ENCODE measurements around the gene HDGFL3.
"Not testable (repeated sequence)": the region's sequence is repeated elsewhere in the genome, so short reads cannot be mapped to it uniquely, and the experiment has no call there.

HDGFL3 gene

DNA sequence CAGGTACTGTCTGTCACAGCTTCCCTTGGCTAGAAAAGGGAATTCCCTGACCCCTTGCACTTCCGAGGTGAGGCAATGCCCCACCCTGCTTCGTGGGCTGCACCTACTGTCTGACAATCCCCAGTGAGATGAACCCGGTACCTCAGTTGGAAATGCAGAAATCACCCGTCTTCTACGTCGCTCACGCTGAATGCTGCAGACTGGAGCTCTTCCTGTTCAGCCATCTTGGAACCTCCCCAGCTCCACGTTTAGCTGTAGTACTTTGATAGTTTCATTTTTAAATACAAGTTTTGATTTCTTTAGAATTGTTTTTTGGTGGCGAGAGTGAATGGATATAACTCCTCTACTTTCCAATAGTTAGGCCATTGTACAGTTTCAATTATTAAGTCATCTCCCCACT is 17.8 kb upstream of the HDGFL3 start:
- peaks cover 4% of the 10 kb centered on the region; the same call in 1 of the 2 replicates for H3F3A ChIP-seq (ENCODE audit: control insufficient read depth, insufficient read depth)
- H3K4me1 ChIP-seq (ENCODE audit: control insufficient read depth, low read length) = no peaks in the 10 kb centered on the region
- no peak for TF ChIP-seq EZH2phosphoT487 (IDR thresholded peaks at IDR 0.05; ENCODE audit: borderline replicate concordance, low read length)
- TF ChIP-seq, protein P1, sequence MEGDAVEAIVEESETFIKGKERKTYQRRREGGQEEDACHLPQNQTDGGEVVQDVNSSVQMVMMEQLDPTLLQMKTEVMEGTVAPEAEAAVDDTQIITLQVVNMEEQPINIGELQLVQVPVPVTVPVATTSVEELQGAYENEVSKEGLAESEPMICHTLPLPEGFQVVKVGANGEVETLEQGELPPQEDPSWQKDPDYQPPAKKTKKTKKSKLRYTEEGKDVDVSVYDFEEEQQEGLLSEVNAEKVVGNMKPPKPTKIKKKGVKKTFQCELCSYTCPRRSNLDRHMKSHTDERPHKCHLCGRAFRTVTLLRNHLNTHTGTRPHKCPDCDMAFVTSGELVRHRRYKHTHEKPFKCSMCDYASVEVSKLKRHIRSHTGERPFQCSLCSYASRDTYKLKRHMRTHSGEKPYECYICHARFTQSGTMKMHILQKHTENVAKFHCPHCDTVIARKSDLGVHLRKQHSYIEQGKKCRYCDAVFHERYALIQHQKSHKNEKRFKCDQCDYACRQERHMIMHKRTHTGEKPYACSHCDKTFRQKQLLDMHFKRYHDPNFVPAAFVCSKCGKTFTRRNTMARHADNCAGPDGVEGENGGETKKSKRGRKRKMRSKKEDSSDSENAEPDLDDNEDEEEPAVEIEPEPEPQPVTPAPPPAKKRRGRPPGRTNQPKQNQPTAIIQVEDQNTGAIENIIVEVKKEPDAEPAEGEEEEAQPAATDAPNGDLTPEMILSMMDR (IDR thresholded peaks at IDR 0.05; ENCODE audit: low read depth, low read length, poor library complexity, severe bottlenecking) = no peak
- no peaks in the 10 kb centered on the region for H3K9me2 ChIP-seq (replicated peaks; ENCODE audit: control insufficient read depth, low read length)
- no peaks in the 10 kb centered on the region for H3K79me2 ChIP-seq (ENCODE audit: control insufficient read depth, low read length)
- H4K20me1 ChIP-seq (ENCODE audit: control insufficient read depth, insufficient read depth, low read depth, low read length) = no peaks in the 10 kb centered on the region
- no peaks in the 10 kb centered on the region for H3K27me3 ChIP-seq (ENCODE audit: control insufficient read depth, low read length)
- no peaks in the 10 kb centered on the region for H3K9me3 ChIP-seq (ENCODE audit: control insufficient read depth, insufficient read depth, low read length)
- H3K4me2 ChIP-seq (ENCODE audit: low read length) = no peak overlapping the region
- H3K4me3 ChIP-seq (ENCODE audit: low read length) = no peak overlapping the region
- H3K36me3 ChIP-seq (ENCODE audit: control insufficient read depth, low read length) = no peaks in the 10 kb centered on the region
- no peak overlapping the region for H3K27ac ChIP-seq (ENCODE audit: low read depth, low read length)

DNA sequence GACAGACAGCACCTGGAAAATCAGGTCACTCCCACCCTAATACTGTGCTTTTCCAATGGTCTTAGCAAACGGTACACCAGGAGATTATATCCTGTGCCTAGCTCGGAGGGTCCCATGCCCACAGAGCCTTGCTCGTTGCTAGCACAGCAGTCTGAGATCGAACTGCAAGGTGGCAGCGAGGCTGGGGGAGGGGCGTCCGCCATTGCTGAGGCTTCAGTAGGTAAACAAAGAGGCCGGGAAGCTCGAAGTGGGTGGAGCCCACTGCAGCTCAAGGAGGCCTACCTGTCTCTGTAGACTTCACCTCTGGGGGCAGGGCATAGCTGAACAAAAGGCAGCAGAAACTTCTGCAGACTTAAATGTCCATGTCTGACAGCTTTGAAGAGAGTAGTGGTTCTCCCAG is 14.2 kb upstream of the HDGFL3 start:
- not testable (repeated sequence) for H3K36me3 ChIP-seq (ENCODE audit: control insufficient read depth, low read length); H4K20me1 ChIP-seq (ENCODE audit: control insufficient read depth, insufficient read depth, low read depth, low read length); H3K9me2 ChIP-seq (replicated peaks; ENCODE audit: control insufficient read depth, low read length); H3F3A ChIP-seq (ENCODE audit: control insufficient read depth, insufficient read depth); H3K27ac ChIP-seq (ENCODE audit: low read depth, low read length); H3K79me2 ChIP-seq (ENCODE audit: control insufficient read depth, low read length); H3K4me2 ChIP-seq (ENCODE audit: low read length); H3K27me3 ChIP-seq (ENCODE audit: control insufficient read depth, low read length); H3K4me3 ChIP-seq (ENCODE audit: low read length); H3K9me3 ChIP-seq (ENCODE audit: control insufficient read depth, insufficient read depth, low read length); H3K4me1 ChIP-seq (ENCODE audit: control insufficient read depth, low read length)

DNA sequence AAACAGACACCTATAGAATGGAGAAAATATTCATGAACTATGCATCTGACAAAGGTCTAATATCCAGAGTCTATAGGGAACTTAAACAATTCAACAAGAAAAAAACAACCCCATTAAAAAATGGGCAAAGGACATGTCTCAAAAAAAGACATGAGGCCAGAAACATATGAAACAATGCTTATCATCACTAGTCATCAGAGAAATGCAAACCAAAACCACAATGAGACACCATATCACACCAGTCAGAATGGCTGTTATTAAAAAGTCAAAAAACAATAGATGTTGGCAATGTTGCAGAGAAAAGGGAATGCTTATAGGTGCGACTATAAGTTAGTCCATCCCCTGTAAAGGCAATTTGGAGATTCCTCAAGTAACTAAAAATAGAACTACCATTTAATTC is 11.4 kb upstream of the HDGFL3 start:
- H3K4me1 ChIP-seq (ENCODE audit: control insufficient read depth, low read length) = no peaks in the 10 kb centered on the region
- H3K36me3 ChIP-seq (ENCODE audit: control insufficient read depth, low read length) = no peaks in the 10 kb centered on the region
- TF ChIP-seq EZH2phosphoT487 (IDR thresholded peaks at IDR 0.05; ENCODE audit: borderline replicate concordance, low read length) = no peak
- TF ChIP-seq, protein P1 (IDR thresholded peaks at IDR 0.05; ENCODE audit: low read depth, low read length, poor library complexity, severe bottlenecking) = no peak
- H3K4me3 ChIP-seq (ENCODE audit: low read length) = no peak overlapping the region
- H3K9me2 ChIP-seq (replicated peaks; ENCODE audit: control insufficient read depth, low read length) = no peaks in the 10 kb centered on the region
- no peaks in the 10 kb centered on the region for H3K9me3 ChIP-seq (ENCODE audit: control insufficient read depth, insufficient read depth, low read length)
- H3F3A ChIP-seq (ENCODE audit: control insufficient read depth, insufficient read depth) = no peaks in the 10 kb centered on the region
- H3K27me3 ChIP-seq (ENCODE audit: control insufficient read depth, low read length) = no peaks in the 10 kb centered on the region
- no peaks in the 10 kb centered on the region for H3K79me2 ChIP-seq (ENCODE audit: control insufficient read depth, low read length)
- H3K4me2 ChIP-seq (ENCODE audit: low read length) = no peak overlapping the region
- no peaks in the 10 kb centered on the region for H4K20me1 ChIP-seq (ENCODE audit: control insufficient read depth, insufficient read depth, low read depth, low read length)
- H3K27ac ChIP-seq (ENCODE audit: low read depth, low read length) = no peak overlapping the region

DNA sequence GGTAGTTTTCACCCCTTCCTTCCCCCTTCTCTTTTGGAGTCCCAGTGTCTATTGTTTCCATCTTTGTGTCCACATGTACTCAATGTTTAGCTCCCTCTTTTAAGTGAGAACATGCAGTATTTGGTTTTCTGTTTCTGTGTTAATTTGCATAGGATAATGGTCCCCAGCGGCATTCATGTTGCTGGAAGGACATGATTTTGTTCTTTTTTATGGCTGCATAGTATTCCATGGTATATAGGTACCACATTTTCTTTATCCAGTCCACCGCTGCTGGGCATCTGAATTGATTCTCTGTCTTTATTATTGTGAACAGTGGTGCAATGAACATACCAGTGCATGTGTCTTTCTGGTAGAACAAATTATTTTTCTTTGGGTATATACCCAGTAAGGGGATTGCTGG is 7.7 kb upstream of the HDGFL3 start:
- Histone ChIP-seq H3K79me2 (ENCODE audit: control insufficient read depth, low read length) (no peaks in the 10 kb centered on the region), H3K4me2 (ENCODE audit: low read length) (no peak overlapping the region), H3K36me3 (ENCODE audit: control insufficient read depth, low read length) (no peaks in the 10 kb centered on the region), H3K27me3 (ENCODE audit: control insufficient read depth, low read length) (no peaks in the 10 kb centered on the region), H3K4me3 (ENCODE audit: low read length) (no peak overlapping the region), H4K20me1 (ENCODE audit: control insufficient read depth, insufficient read depth, low read depth, low read length) (no peaks in the 10 kb centered on the region), H3F3A (ENCODE audit: control insufficient read depth, insufficient read depth) (no peaks in the 10 kb centered on the region), H3K27ac (ENCODE audit: low read depth, low read length) (no peak overlapping the region), H3K9me2 (replicated peaks; ENCODE audit: control insufficient read depth, low read length) (no peaks in the 10 kb centered on the region), H3K4me1 (ENCODE audit: control insufficient read depth, low read length) (no peaks in the 10 kb centered on the region), H3K9me3 (ENCODE audit: control insufficient read depth, insufficient read depth, low read length) (no peaks in the 10 kb centered on the region)
- TF ChIP-seq, protein P1 (IDR thresholded peaks at IDR 0.05; ENCODE audit: low read depth, low read length, poor library complexity, severe bottlenecking) = no peak
- no peak for TF ChIP-seq EZH2phosphoT487 (IDR thresholded peaks at IDR 0.05; ENCODE audit: borderline replicate concordance, low read length)

All from DOHH2 (cell line).